ENCODE results near the gene ASB18.

GRCh38 chr2:236216711-236217110, 47.5 kb downstream of the ASB18 start:
- no peak for TF ChIP-seq POLR2A (IDR thresholded peaks at IDR 0.05)
- TF ChIP-seq, protein P1, sequence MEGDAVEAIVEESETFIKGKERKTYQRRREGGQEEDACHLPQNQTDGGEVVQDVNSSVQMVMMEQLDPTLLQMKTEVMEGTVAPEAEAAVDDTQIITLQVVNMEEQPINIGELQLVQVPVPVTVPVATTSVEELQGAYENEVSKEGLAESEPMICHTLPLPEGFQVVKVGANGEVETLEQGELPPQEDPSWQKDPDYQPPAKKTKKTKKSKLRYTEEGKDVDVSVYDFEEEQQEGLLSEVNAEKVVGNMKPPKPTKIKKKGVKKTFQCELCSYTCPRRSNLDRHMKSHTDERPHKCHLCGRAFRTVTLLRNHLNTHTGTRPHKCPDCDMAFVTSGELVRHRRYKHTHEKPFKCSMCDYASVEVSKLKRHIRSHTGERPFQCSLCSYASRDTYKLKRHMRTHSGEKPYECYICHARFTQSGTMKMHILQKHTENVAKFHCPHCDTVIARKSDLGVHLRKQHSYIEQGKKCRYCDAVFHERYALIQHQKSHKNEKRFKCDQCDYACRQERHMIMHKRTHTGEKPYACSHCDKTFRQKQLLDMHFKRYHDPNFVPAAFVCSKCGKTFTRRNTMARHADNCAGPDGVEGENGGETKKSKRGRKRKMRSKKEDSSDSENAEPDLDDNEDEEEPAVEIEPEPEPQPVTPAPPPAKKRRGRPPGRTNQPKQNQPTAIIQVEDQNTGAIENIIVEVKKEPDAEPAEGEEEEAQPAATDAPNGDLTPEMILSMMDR (IDR thresholded peaks at IDR 0.05) = no peak
- TF ChIP-seq POLR2AphosphoS5 (IDR thresholded peaks at IDR 0.05) = no peak
- no peak for TF ChIP-seq EP300 (IDR thresholded peaks at IDR 0.05)

Data from stomach (tissue), 4 donors.